ENCODE results near the gene APBA2. TPM values are rescaled to one million over a fixed set of nuclear protein-coding genes. Genes with fewer than 3 reads are reported as not detected.

APBA2 gene
- total and polyA plus RNA-seq, 2 of the 4 experiments (the other 2 are of a cell fraction) = 21.7 to 33.0 TPM

GRCh38 chr15:29050870-29051269, 165.1 kb downstream of the APBA2 start:
- CTCF ChIA-PET = interaction anchor here (0.6 to 1.3 kb wide), 2 partner anchors 9 to 10 kb away, joined by 3 read pairs; no protein-coding TSS in a partner anchor
- ATAC-seq (ENCODE audit: low read depth) = peak; percentile 42

More at GRCh38 chr15:29050870-29051269, 165.1 kb downstream of the APBA2 start:
- Histone ChIP-seq H2BK120ac (ENCODE audit: low read depth, low read length) (no peak overlapping the region), H3K14ac (replicated peaks; ENCODE audit: low read depth, low read length) (peak overlapping the region; percentile 53; the same call in 1 of the 2 replicates), H3K18ac (ENCODE audit: low read depth, low read length) (no peak overlapping the region), H3K56ac (ENCODE audit: extremely low read depth, insufficient read depth, low read length) (no peak overlapping the region), H2AK5ac (ENCODE audit: low read depth, low read length) (no peak overlapping the region), H4K8ac (ENCODE audit: low read depth in 2 of 2, low read length in 2 of 2) (no peak overlapping the region), H2BK20ac (ENCODE audit: low read depth, low read length) (no peak overlapping the region), H3K9me1 (ENCODE audit: insufficient read depth, low read length) (peaks cover 6% of the 10 kb centered on the region), H3K4me2 (ENCODE audit: low read depth, low read length) (no peak overlapping the region), H3K9ac (ENCODE audit: low read depth, low read length) (no peak overlapping the region), H3K4me3 (ENCODE audit: insufficient read depth, low read depth, low read length) (no peak overlapping the region), H2BK5ac (ENCODE audit: low read depth, low read length, poor library complexity, severe bottlenecking) (no peak overlapping the region), H2AFZ (replicated peaks; ENCODE audit: low read length, poor library complexity) (no peak overlapping the region), H2AK9ac (replicated peaks; ENCODE audit: low read depth, low read length, poor library complexity) (no peak overlapping the region), H3K36me3 (ENCODE audit: control insufficient read depth, insufficient read depth, low read length) (no peaks in the 10 kb centered on the region), H2BK15ac (ENCODE audit: low read depth, low read length) (no peak overlapping the region), H3K27ac (ENCODE audit: insufficient read depth, low read length) (no peak overlapping the region), H3K4ac (ENCODE audit: low read depth, low read length) (no peak overlapping the region), H3K79me1 (ENCODE audit: low read depth in 1 of 2, low read length in 2 of 2) (peaks cover 6 to 24% of the 10 kb centered on the region in 2 experiments; a peak in 3 of 4 replicates), H3K4me1 (ENCODE audit: control insufficient read depth, insufficient read depth, low read length) (no peaks in the 10 kb centered on the region; the same call in 1 of the 2 replicates), H3K27me3 (ENCODE audit: control insufficient read depth, insufficient read depth, low read length) (no peaks in the 10 kb centered on the region), H4K91ac (ENCODE audit: insufficient read depth, low read depth, low read length) (no peak overlapping the region), H3K9me3 (ENCODE audit: control insufficient read depth, insufficient read depth, low read length) (no peaks in the 10 kb centered on the region; the same call in 1 of the 2 replicates), H3K23ac (ENCODE audit: low read depth, low read length) (no peak overlapping the region), H4K5ac (ENCODE audit: low read depth, low read length) (no peak overlapping the region), H4K20me1 (ENCODE audit: insufficient read depth, low read length) (peaks cover 9% of the 10 kb centered on the region; the same call in 1 of the 2 replicates)
- peak; percentile 68 for DNase-seq
- WGBS, 2 experiments (ENCODE audit: extremely low coverage in 2 of 2, insufficient read length in 1 of 2) = 53% methylated on average over 5 of the region's 6 CpGs; no CpG with 5 or more reads in 1 of the 2 experiments
- in situ Hi-C loops (cut with MboI; ENCODE audit: low sequenced_read_pairs) = no loop called here
- TF ChIP-seq MXI1 (IDR thresholded peaks at IDR 0.05; ENCODE audit: borderline replicate concordance, low read depth, low read length) (0 out of 2 replicates have a peak, but pooled peaks have one; percentile 26), SMC3 (IDR thresholded peaks at IDR 0.05; ENCODE audit: low read depth, low read length) (no peak), RAD21 (IDR thresholded peaks at IDR 0.05; ENCODE audit: low read length) (no peak), MAZ (IDR thresholded peaks at IDR 0.05; ENCODE audit: borderline replicate concordance, low read depth, low read length) (no peak), BHLHE40 (IDR thresholded peaks at IDR 0.05; ENCODE audit: low read depth, low read length) (no peak), FOS (IDR thresholded peaks at IDR 0.05; ENCODE audit: low read depth, low read length) (no peak), ELK1 (IDR thresholded peaks at IDR 0.05; ENCODE audit: borderline replicate concordance, low read depth, low read length) (no peak)
- BruUV-seq (replicated peaks) = no TSS peak
- intact Hi-C loops (cut with micrococcal nuclease) = no loop called here
- POLR2A ChIA-PET (ENCODE audit: unreplicated experiment) = no interaction called here
- dilution Hi-C loops (cut with HindIII; ENCODE audit: low sequenced_read_pairs, unreplicated experiment) = no loop called here
